GM18909 (cell line): ENCODE measurements around the gene CALML5.

Experiments used
- ATAC-seq: cut with Tn5 transposase; IDR thresholded peaks from one replicate; pipeline ENCODE4 v1.9.1; 2021; ENCODE audit warnings: mild to moderate bottlenecking; ENCODE audit not compliant: unreplicated experiment, poor library complexity

Gene CALML5

DNA sequence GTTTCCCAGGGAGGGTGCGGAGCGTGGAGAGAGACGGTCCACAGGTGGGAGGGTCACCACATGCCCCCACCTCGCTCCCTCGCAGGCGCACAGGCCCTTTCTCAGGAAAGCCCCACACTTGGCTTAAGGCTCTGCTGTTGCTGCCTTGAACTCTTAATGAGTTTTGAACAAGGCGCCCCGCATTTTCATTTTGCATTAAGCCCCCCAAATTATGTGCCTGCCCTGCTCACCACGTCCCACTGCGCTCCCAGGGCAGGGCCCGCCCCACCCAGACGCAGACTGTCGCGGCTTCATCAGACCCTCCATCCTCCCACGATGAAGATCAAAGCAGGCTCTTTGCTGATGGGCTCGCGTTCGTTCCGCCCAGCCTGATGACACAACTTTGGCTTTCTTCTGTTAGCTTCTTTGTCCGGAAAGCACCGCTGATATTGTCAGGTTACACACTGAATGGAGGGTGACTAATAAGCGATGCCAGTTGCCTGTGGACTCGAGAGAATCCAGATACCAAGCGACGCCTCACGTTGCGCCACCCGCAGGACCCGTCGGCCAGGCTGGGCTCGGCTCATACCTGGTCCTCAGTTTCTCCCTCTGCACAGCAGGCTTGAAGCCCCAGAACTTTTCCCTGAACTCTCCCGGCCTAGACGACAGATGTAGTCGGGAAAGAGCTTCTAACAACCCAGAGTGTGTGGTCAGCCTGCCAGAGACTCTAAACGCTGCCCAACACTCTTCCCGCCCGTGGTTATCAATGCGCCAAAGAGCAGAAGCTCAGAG, 34.9 kb upstream of the CALML5 start:
- ATAC-seq: no peak

DNA sequence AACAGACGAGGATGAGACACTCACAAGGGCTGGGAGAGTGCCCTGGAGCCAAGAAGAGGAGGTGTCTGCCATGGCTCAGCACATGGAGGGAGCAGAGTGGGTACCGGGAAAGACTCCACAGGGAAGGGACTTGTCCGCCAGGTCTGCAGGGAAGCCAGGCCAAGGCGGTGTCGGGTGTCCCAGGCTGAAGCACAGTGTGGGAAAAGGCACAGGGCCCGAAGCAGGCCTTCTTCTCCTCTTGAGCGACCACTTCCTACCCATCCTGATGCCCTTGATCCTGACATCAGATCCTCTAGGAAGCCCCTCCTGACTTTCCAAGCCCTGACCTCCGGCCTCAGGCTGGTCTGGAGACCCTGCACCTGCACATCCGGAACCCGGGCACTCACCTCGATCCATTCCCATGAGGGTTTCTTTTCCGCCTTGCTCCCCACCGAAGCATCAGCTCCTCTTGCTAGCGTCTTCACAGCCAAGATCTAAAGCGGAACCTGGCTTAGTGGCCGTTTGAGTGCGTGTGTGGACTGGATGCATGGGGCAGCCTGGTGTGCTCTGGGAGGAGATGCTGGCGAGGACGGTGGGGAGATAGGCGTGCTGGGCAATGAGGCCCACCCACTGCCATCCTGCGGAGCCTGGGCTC, 33.8 kb upstream of the CALML5 start:
- no peak for ATAC-seq

DNA sequence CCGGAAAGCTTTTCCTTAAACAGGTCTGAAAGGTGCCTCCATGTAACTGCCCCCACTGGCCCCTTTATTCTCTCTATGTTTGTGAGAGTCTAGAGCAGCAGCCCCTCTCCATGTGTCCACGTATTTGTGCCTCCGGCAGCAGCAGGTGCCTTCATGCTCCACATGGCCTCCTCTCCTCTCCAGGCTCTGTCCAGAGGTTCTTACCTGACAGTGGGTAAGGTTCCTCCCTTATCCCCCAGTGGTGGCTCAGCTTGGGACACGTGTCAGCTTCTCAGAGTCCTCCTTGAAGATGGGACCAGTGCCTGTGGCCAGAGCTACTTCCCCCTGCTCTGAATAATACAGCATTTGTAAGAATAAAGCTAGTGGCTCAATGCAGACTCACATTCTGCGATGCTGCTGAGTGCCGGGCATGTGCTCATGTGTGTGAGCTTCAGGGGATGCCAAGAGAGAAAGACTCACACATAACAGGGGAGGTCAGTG, 33.3 kb upstream of the CALML5 start:
- no peak for ATAC-seq

DNA sequence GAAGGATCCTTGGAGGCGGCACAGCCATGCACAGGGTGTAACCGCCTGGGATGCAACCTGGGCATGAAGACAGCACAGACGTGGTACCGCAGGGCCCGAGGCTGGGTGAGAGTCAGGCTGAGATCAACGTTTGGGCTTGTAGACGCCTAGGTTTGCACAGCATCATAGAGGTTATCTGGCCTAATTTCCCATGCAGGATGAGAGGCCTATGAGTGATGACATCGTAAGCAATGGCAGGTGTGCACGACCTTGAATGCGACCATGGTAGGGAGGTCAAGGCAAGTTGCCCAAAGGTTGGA, 32.9 kb upstream of the CALML5 start:
- ATAC-seq: no peak

DNA sequence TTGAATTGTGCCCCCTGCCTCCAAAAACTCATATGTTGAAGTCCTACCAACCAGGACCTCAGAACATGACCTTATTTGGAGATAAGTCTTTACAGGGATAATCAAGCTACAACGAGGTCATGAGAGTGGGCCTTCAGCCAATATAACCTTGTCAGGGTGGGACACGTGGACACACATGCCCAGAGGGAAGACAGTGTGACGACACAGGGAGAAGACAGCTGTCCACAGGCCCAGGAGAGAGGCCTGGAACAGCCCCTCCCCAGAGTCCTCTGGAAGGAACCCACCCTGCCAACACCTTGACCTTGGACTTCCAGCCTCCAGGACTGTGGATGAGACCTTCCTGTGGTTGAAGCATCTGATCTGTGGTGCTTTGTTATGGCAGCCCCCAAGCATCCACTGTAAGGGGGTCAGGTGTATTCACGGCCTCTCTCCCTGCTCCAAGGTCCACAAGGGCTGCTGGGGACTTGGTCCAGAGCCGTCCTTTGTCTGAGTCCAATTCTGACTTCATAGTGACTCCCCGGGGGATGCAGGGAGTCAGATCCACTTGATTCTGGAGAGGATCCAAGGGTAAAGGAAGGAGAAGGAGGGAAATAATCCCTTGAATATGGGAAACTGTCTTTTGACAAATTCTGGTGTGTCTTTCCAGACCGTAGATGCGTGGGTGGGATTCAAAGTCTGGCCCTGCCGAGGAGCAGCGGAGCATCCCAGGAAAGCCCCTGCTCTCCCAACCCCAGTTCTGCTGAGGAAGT, 32.4 kb upstream of the CALML5 start:
- no peak for ATAC-seq

DNA sequence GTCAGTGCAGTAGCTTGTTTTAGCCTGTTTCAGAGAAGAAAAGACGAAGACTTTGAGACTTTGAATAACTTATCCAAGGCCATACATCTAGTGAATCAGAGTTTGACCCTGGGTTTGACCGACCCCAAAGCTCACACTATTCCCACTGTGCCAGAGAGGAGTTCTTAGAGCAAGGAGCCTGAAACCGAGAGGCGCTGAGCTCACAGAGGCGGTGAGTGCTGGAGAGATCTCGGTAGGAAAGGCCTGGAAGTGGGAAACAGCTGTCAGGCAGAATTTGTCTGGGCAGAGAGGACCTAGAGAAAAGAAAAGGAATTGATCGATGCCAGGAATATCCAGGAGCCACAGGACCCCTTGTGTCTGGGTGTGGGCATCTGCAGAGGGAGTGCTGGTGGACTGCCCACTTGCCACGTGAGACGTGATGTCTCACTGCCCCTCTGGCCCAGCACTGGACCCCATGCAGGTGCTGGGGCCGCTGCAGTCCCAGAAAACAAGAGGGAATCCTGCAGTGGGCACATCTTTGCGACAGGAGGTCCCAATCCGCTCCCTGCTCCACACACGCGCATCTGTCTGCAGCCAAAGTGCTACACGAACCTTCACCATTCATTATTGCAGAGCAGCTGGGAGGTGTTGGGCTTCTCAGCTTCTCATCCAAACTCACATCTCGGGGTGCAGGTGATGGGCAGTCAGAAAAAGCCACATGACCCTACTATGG, 31.6 kb upstream of the CALML5 start:
- no peak for ATAC-seq

DNA sequence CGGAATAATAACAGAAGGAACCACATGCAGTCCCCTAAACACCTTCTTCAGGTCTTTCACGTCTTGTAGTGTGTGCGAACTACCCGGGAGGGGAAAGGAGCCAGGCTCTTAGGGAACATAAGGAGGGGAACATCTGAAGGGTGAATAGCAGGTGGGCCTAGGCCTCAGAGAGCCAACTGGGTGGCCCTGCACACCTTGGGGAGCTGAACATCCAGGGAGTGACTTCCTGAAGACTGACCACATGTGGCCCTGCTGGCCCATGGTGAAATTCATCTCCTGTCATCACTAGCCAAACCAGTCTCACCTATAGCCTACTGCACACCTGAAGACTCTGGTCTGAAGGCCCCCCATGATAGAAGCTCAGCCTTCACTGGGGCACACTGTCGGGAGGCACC, 31.0 kb upstream of the CALML5 start:
- no peak for ATAC-seq

DNA sequence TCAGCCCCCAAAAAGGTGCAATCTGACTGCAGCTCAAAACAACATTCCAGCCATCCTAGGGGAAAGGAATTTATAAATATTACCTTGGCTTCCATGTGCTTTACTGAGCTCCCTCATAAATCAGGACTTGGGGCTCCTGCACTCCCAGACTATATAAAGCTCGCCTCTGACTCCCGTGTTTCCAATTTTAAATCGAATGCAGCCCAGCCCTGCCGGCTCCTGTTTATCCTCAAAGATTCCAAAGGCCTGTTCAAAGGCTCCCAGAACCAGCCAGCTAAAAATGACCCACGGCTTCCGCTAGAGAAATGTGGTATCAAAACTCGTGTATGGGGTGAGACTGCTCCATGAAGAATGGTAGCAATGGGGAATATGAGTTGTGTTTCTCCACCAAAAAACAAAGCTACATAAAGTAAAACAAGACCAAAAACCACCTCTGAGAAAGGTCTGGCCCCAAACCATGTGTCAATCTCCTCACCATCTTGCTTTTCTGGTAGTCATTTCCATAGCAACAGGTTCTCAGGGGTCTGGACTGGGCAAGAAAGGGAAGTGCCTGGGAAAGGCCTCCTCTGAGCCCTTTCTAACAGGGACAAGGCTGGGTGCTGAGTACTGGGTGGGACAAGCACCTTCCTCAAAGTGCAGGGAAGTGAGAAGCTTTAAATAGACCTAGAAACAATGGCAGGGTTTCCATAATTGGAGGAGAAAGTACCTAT, 30.5 kb upstream of the CALML5 start:
- no peak for ATAC-seq

DNA sequence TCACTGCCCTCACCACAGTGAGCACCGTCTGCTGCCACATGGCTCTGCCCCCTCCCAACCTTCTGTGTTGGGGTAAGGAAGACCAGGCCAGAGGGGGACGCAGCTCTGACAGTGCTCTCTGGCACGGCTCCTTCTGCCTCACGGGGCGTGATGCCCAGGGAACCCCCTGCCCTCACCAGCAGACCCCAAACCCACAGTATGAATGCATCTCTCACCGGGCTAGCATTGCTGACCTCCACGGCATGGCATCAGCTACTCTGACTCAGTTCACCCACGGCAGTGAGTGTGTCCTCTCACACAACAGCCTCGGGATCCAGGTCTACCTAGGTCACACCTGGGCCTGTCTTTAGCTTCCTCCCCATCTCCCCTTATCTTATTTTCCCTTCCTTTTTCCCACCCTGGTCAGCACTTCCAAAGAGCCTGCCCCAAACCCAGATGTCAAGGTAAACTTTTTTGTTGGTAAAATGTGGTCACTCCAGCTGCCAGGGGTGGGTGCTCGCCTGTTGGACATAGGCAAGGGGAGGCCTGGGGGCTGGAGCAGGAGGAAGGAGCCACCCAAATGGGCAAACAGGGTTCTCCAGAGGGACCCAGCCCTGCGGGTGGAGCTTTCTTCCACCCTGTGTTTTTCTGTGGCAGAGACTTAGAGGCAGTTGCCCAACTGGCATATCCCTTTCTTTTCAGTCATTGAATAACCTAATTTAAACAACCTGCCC, 29.8 kb upstream of the CALML5 start:
- no peak for ATAC-seq

DNA sequence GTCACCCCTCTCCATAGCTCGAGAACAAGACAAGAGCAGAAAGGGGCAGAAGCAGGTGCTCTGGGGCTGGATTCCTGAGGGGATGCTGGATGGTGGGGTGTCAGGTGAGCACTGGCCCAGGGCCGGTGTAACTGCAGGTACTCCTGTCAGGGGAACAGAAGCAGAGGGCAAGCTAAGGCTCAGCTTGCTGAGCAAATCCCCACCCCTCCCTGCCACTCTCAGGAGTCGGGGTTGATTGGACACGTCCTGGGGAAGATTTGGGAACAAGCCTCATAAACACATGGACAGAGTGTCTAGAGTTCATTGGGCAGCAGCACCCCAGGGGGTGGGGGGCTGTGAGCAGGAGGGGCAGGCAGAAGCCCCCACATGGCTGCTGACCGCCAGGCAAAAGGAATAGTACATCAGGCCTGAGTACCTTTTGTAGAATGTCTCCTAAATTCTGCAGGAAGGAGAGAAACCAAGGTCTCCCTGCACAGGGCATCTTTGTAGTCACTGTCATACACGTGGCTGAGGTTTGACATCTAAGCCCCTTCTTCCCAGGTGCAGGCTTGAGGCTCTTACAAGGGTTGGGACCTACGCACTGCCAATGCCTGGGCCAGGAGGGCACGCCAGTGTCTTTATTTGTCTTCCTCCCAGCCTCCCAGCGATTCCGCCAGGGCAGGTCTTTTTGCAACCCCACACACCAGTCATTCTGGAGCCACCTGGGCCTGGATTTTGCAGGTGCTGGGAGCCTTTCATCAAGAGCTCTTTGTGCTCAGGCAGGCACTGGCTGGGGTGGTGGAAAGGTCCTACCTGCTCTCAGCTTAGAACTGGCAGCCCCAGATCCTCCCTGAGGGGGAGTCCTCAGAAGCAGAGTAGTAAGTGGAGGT, 28.2 kb upstream of the CALML5 start:
- ATAC-seq: no peak

DNA sequence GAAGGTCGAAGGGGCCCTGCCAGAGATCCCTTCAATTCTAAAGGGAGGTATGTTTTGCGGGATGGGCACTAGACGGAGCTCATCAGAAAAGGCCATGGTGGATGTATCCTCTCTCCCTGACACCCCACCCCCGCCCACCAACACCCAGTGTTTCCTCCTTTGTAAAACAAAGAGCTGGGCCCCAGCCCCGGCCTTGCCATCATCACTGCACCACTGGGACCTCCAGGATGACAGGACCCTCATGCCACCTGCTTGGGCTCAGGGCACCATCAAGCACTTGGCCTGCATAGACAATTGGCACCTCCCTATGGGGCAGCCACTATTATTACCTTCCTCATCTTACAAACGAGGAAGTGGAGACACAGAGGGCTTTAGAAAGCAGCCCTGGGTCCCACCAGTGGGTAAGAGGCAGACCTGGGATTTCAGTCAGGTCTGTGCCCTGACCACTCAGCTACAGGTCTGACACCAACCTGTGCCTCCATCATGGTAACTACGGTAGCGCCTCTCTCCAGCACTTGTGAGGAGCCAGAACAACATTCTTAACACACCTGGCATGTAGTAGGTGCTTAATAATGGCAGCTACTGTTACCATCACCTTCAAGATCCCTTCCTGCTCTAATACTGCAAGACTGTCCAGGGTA, 27.4 kb upstream of the CALML5 start:
- no peak for ATAC-seq

DNA sequence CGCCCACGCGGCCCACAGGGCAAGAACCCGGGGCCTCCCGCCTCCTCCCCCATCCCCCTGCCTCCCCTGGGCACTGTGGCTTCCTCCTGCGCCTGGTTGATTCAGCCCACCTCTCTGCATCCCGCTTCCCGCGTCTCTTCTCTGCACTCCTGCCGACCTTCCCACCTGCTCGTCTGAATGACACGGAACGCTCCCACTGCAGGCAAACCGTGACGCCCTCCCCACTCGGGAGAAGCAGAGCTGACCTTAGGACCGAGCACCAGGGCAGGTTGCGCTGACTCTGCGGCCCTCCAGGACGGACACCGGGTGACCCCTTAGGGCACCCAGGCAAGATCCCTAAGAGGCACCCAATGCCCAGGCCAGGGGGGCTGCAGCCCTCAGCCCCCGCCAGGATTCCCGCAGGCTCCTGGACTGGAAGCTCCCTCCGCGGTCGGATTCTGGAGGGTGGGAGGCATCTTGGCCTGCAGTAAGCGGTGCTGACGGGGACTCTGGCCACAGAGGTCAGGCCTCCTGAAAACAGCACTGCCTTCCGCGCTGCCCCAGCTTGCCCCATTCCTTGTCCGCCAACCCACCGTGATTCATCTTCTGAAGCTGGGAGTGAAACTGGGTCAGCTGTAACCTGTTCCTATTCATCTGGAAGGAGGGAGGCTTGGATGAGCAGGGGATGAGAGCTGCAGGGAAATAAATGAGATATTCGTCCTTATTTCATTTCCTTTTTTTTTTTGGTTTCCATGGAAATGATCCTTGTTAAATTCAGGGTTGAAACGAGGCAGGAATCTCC, 26.4 kb upstream of the CALML5 start:
- ATAC-seq: no peak

DNA sequence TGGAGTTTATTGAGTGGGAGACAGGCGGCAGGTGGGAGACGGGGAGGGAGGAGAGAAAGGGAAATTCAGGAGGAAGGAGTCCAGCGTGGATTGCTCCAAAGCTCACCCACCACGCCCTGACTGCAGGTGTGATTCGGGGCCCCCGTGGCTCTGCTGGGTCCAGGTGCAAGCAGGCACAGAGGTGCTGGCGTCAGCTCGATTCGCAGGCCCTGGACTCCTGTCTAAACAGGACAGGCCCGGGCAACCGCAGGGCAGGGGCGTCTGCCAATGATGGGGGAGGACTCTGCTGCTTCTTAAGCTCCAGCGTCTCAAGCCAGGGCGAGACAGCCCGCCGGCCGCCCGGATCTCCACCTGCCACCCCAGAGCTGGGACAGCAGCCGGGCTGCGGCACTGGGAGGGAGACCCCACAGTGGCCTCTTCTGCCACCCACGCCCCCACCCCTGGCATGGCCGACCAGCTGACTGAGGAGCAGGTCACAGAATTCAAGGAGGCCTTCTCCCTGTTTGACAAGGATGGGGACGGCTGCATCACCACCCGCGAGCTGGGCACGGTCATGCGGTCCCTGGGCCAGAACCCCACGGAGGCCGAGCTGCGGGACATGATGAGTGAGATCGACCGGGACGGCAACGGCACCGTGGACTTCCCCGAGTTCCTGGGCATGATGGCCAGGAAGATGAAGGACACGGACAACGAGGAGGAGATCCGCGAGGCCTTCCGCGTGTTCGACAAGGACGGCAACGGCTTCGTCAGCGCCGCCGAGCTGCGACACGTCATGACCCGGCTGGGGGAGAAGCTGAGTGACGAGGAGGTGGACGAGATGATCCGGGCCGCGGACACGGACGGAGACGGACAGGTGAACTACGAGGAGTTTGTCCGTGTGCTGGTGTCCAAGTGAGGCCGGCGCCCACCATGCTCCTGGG, 25.5 kb upstream of the CALML5 start, which contains the start of gene CALML3:
TSS of gene CALML3 (plus strand) at position 321 of the 920 bp plus-strand sequence. CDS start at position 446, 125 bp downstream.
- no peak for ATAC-seq

DNA sequence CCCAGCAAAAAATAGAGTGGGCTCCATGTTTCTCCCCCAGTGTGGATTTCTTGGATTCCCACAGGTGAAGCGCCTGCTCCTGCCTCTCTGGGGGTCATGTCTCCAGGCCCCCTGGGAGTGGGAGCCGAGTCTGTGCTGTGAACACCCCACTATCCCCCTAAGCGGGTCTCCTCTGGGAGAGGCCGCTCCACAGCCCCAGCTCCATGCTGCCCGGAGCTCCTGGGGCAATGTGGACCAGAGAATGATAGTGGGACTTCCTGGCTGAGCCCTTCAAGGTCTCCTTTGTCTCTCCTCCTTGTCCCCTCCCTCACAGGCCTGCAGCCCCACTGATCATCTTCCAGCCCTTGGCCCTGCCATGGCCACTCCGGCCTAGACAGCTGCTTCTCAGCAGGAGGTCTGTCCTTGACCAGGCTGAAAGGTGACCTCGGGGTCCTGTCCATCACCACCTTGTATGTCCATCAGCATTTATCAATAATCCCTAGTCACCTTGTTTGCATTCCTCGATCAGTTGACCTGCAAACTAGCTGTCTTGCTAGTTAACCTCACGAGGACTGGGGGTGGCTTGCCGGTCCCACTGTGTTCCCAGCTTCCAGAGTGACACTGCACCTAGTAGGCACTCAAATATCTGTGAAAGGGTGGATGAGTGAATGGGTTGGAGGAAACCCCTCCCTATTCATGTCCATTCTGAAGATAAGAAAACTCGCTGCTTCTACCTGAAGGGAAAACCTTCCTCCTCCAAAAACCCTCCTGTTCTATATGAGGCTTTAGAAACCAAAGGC, 24.6 kb upstream of the CALML5 start:
- ATAC-seq: no peak

DNA sequence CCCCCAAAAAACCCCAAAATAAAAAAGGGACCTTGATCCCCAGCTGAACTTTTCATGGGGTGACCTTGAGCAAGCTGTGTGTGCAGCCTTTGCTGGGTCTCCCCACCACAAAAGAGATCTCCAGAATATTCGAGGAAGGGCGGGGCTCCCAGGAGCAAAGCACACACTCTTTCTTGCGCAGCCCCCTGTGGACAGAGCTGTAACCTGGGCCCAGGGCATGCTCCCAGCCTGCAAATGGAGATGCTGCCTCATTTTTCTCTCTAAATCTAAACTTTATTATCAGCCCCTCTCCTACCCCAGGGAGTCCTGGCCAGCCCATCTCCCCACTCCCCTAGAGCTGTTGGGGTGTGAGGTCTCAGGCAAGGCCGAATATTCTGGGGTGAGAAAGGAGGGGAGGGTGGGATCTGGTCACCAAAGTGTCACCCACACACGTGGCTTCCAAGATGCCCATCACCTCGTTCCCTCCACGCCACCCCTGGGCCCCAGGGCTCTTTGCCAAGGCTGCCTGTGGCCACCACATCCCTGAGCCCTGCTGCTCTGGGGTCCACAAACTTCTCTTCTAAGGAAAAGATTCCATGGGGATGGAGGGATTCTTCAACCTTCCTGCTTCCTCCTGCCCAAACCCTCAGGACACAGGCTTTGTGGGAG, 23.7 kb upstream of the CALML5 start:
- ATAC-seq: no peak
